H9 (cell line): Measurements from ENCODE around the gene CMSS1. TPM values are rescaled to one million over a fixed set of nuclear protein-coding genes. Genes with fewer than 3 reads are reported as not detected.

Source experiments
- DNase-seq: peaks from one replicate; pipeline ENCODE4 v3.0.0-alpha.2; 2017
- H2AFZ ChIP-seq: one replicate; pipeline ENCODE4 v1.6.1; 2013; ENCODE audit warnings: mild to moderate bottlenecking, low read length, control low read depth, moderate library complexity
- H2AK5ac ChIP-seq: 2 replicates; pipeline ENCODE4 v1.6.1; 2013; ENCODE audit warnings: low read length, control low read depth, mixed read lengths; ENCODE audit not compliant: insufficient read length
- H2BK120ac ChIP-seq: one replicate; pipeline ENCODE4 v1.6.1; 2013; ENCODE audit warnings: low read depth, mild to moderate bottlenecking, low read length, control low read depth, inconsistent platforms; ENCODE audit not compliant: poor library complexity, severe bottlenecking
- H2BK12ac ChIP-seq: 2 replicates; pipeline ENCODE4 v1.6.1; 2013; ENCODE audit warnings: low read length, control low read depth, mixed read lengths, low read depth; ENCODE audit not compliant: insufficient read length
- H2BK15ac ChIP-seq: 2 replicates; pipeline ENCODE4 v1.6.1; 2013; ENCODE audit warnings: low read depth, low read length, control low read depth
- H2BK20ac ChIP-seq: one replicate; pipeline ENCODE4 v1.6.1; 2013; ENCODE audit warnings: low read depth, mild to moderate bottlenecking, low read length, control low read depth, inconsistent platforms; ENCODE audit not compliant: poor library complexity, severe bottlenecking
- H2BK5ac ChIP-seq: 2 replicates; pipeline ENCODE4 v1.6.1; 2013; ENCODE audit warnings: low read length, control low read depth, mixed read lengths; ENCODE audit not compliant: insufficient read length
- H3K14ac ChIP-seq: 2 replicates; pipeline ENCODE4 v1.6.1; 2013; ENCODE audit warnings: low read length, control low read depth; ENCODE audit not compliant: insufficient read depth
- H3K18ac ChIP-seq: 2 replicates; pipeline ENCODE4 v1.6.1; 2013; ENCODE audit warnings: low read depth, mild to moderate bottlenecking, mixed read lengths, low read length, control low read depth; ENCODE audit not compliant: insufficient read length
- H3K23ac ChIP-seq: 2 replicates; pipeline ENCODE4 v1.6.1; 2013; ENCODE audit warnings: low read length, control low read depth, mixed read lengths, low read depth; ENCODE audit not compliant: insufficient read length
- H3K23me2 ChIP-seq: 2 replicates; pipeline ENCODE4 v1.6.1; 2013; ENCODE audit warnings: low read depth, mild to moderate bottlenecking, mixed read lengths, low read length, control low read depth; ENCODE audit not compliant: insufficient read length, poor library complexity, severe bottlenecking
- H3K27ac ChIP-seq: 2 replicates; pipeline ENCODE4 v1.5.1; 2013; ENCODE audit warnings: low read length, control low read depth, mixed read lengths, low read depth; ENCODE audit not compliant: insufficient read length
- H3K27me3 ChIP-seq: 2 replicates; pipeline ENCODE4 v1.6.1; 2013; ENCODE audit warnings: low read length, control low read depth, inconsistent platforms; ENCODE audit not compliant: insufficient read depth
- H3K4ac ChIP-seq: 2 replicates; pipeline ENCODE4 v1.6.1; 2013; ENCODE audit warnings: low read depth, mild to moderate bottlenecking, control low read depth, inconsistent platforms, low read length, moderate library complexity
- H3K4me1 ChIP-seq: 2 replicates; pipeline ENCODE4 v1.6.1; 2013; ENCODE audit warnings: low read length, control low read depth, inconsistent platforms; ENCODE audit not compliant: insufficient read depth
- H3K4me2 ChIP-seq: 2 replicates; pipeline ENCODE4 v1.6.1; 2013; ENCODE audit warnings: low read length, control low read depth, mixed read lengths; ENCODE audit not compliant: insufficient read length, insufficient read depth
- H3K56ac ChIP-seq: 2 replicates; pipeline ENCODE4 v1.6.1; 2013; ENCODE audit warnings: low read depth, mild to moderate bottlenecking, mixed read lengths, low read length, control low read depth; ENCODE audit not compliant: insufficient read length
- H3K79me1 ChIP-seq: 2 replicates; pipeline ENCODE4 v1.6.1; 2013; ENCODE audit warnings: low read depth, mild to moderate bottlenecking, moderate library complexity, low read length, control low read depth, inconsistent platforms; ENCODE audit not compliant: insufficient read depth, poor library complexity, severe bottlenecking
- H3K79me2 ChIP-seq: 2 replicates; pipeline ENCODE4 v1.6.1; 2013; ENCODE audit warnings: low read length, control low read depth, inconsistent platforms; ENCODE audit not compliant: insufficient read depth
- H3K9ac ChIP-seq: 2 replicates; pipeline ENCODE4 v1.6.1; 2013; ENCODE audit warnings: low read length, control low read depth, mixed read lengths; ENCODE audit not compliant: insufficient read length; ENCODE audit errors: extremely low read depth
- H3K9me3 ChIP-seq: one replicate; pipeline ENCODE4 v1.6.1; 2013; ENCODE audit warnings: low read depth, low read length, inconsistent platforms; ENCODE audit not compliant: control insufficient read depth
- H3T11ph ChIP-seq: one replicate; pipeline ENCODE4 v1.6.1; 2013; ENCODE audit warnings: mild to moderate bottlenecking, low read length, control low read depth, inconsistent platforms
- H4K20me1 ChIP-seq: one replicate; pipeline ENCODE4 v1.6.1; 2013; ENCODE audit not compliant: control insufficient read depth, insufficient read length, insufficient read depth
- H4K5ac ChIP-seq: 2 replicates; pipeline ENCODE4 v1.6.1; 2013; ENCODE audit warnings: low read depth, mild to moderate bottlenecking, mixed read lengths, low read length, control low read depth; ENCODE audit not compliant: insufficient read length
- H4K8ac ChIP-seq: replicated peaks from 2 replicates; pipeline ENCODE4 v1.6.1; 2013; ENCODE audit warnings: low read length, control low read depth, mixed read lengths, low read depth; ENCODE audit not compliant: insufficient read length
- H4K91ac ChIP-seq: 2 replicates; pipeline ENCODE4 v1.6.1; 2013; ENCODE audit warnings: low read depth, mild to moderate bottlenecking, moderate library complexity, mixed read lengths, low read length, control low read depth; ENCODE audit not compliant: insufficient read length
- H3K27ac Mint-ChIP-seq, 3 experiments: 2 replicates in 2 of 3; 3 replicates in 1 of 3; pipeline ENCODE4 v1.8.0; 2020 to 2021; ENCODE audit warnings: mixed read lengths in 3 of 3, mild to moderate bottlenecking in 1 of 3, moderate library complexity in 1 of 3
- H3K27me3 Mint-ChIP-seq: 2 replicates; pipeline ENCODE4 v1.8.0; 2021; ENCODE audit warnings: low read depth, mild to moderate bottlenecking, moderate library complexity, mixed read lengths
- H3K36me3 Mint-ChIP-seq, 3 experiments: 2 replicates in 2 of 3; 3 replicates in 1 of 3; pipeline ENCODE4 v1.8.0; 2020 to 2021; ENCODE audit warnings: low read depth in 3 of 3, mixed read lengths in 3 of 3; ENCODE audit not compliant: insufficient read depth in 1 of 3
- H3K4me1 Mint-ChIP-seq, 2 experiments: 2 replicates each; pipeline ENCODE4 v1.8.0; 2020; ENCODE audit warnings: mixed read lengths in 2 of 2
- H3K4me3 Mint-ChIP-seq, 2 experiments: 2 replicates in 1 of 2; 3 replicates in 1 of 2; pipeline ENCODE4 v1.8.0; 2020 to 2021; ENCODE audit warnings: mild to moderate bottlenecking in 2 of 2, mixed read lengths in 2 of 2, moderate library complexity in 1 of 2
- H3K9me3 Mint-ChIP-seq, 2 experiments: 2 replicates in 1 of 2; 3 replicates in 1 of 2; pipeline ENCODE4 v1.8.0; 2020; ENCODE audit warnings: mild to moderate bottlenecking in 2 of 2, mixed read lengths in 2 of 2, moderate library complexity in 1 of 2
- CTCF ChIP-seq: fragments of 200-600 bp; sonication (generic); conservative IDR thresholded peaks from 3 replicates; pipeline ENCODE4 v1.8.0; 2021; ENCODE audit warnings: antibody characterized with exemption, mild to moderate bottlenecking
- WGBS: extraction: QIAGEN DNeasy Blood & Tissue Kit; methylation state at CpG from one replicate; pipeline ENCODE4 v1.1.7; 2013; ENCODE audit warnings: missing lambda C conversion rate, low lambda C conversion rate, mixed read lengths; ENCODE audit not compliant: insufficient read length; ENCODE audit errors: extremely low coverage; 5-methylcytosine and 5-hydroxymethylcytosine counted together
- total RNA-seq: library from RNA; stranded (reverse); gene quantifications from 2 replicates; pipeline ENCODE4 v1.2.1, GENCODE V29; 2021

Gene CMSS1
- total RNA-seq, 1 experiment from 2014 or later = 61.8 TPM

GRCh38 chr3:100225883-100226282, 408.2 kb downstream of the CMSS1 start:
- WGBS = no CpG with 5 or more reads among the region's 8 CpGs
- TF ChIP-seq CTCF = no peak
- no peak overlapping the region for H3K4me3 Mint-ChIP-seq

More at GRCh38 chr3:100225883-100226282, 408.2 kb downstream of the CMSS1 start:
- H3K27ac ChIP-seq = no peak overlapping the region
- H3K79me2 ChIP-seq = no peaks in the 10 kb centered on the region
- no peak overlapping the region for H2BK12ac ChIP-seq
- no peak overlapping the region for H2BK120ac ChIP-seq
- H3T11ph ChIP-seq = no peak overlapping the region
- H4K20me1 ChIP-seq = no peaks in the 10 kb centered on the region
- Mint-ChIP-seq H3K36me3 (peaks cover 1 to 4% (median 1%) of the 10 kb centered on the region in 3 experiments; a peak in 6 of 7 replicates), H3K27me3 (no peaks in the 10 kb centered on the region; the same call in 1 of the 2 replicates), H3K9me3 (peaks cover 5 to 14% of the 10 kb centered on the region in 2 experiments), H3K4me1 (no peaks in the 10 kb centered on the region), H3K27ac (no peak overlapping the region)
- H3K9me3 ChIP-seq = no peaks in the 10 kb centered on the region
- H3K4me2 ChIP-seq = no peak overlapping the region
- no peak overlapping the region for H2AK5ac ChIP-seq
- H3K4me1 ChIP-seq = no peaks in the 10 kb centered on the region
- H4K5ac ChIP-seq = no peak overlapping the region
- no peak overlapping the region for H3K9ac ChIP-seq
- H2AFZ ChIP-seq = no peak overlapping the region
- H2BK15ac ChIP-seq = no peak overlapping the region
- DNase-seq = no peak
- no peak overlapping the region for H2BK20ac ChIP-seq
- H3K18ac ChIP-seq = no peak overlapping the region
- H3K27me3 ChIP-seq = no peaks in the 10 kb centered on the region
- no peak overlapping the region for H4K8ac ChIP-seq
- no peak overlapping the region for H3K23ac ChIP-seq
- no peaks in the 10 kb centered on the region for H3K79me1 ChIP-seq
- H3K4ac ChIP-seq = no peak overlapping the region
- H2BK5ac ChIP-seq = no peak overlapping the region
- no peak overlapping the region for H3K14ac ChIP-seq
- H3K23me2 ChIP-seq = no peaks in the 10 kb centered on the region
- no peak overlapping the region for H3K56ac ChIP-seq
- H4K91ac ChIP-seq = no peak overlapping the region
